ENCODE measurements around the gene SELENOW.
"Not testable (repeated sequence)": the region's sequence is repeated elsewhere in the genome, so short reads cannot be mapped to it uniquely, and the experiment has no call there.

The SELENOW gene

GRCh38 chr19:47778049-47778953 is at the start of gene SELENOW:
Gene SELENOW, plus strand, starts transcription at chr19:47778703. Its CDS starts 83 bp downstream, at chr19:47778786.
- DNase-seq: peak; percentile 92 to 96 (median 94)

DNA sequence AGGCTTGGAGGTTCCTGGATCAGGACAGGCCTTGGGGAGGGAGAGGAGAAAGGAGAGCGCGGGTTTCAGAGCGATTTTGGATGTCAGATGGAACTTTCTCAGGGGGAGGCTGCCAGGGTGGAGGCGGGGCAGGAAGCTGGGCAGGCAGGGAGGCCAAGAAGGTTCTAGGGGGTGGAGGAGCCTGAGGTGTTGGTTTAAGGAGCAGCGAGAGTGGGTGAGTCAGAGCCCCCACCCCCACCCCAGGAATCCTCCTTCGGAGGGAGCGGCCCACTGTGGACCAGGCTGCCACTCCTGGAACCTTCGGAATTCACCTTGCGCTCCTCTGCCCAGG is 49.1 kb upstream of the SELENOW start:
- DNase-seq: no peak

- peak in 2 of 3 experiments; percentile 39 to 40 for DNase-seq
These were observed 48.5 kb upstream of the SELENOW start for GRCh38 chr19:47729799-47730520.

- DNase-seq: no peak
These were observed 48.0 kb upstream of the SELENOW start for GRCh38 chr19:47730521-47730889.

DNA sequence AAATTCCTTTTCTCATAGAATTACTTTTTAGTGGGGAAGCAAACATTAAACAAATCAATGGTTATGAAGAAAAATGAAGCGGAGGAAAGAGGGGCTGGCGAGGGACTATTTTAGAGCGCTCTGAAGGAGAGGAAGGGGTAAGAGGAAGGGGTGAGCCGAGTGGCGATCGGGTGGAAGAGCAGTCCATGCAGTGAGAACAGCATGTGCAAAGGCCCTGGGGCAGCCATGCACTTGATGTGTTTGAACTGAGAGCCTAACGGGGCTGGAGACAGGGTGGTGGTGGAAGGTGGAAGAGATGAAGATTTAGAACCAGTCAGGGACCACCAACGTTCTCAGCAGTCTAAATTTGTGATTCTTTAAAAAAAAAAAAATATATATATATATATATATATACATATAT is 47.6 kb upstream of the SELENOW start:
- DNase-seq: no peak

DNA sequence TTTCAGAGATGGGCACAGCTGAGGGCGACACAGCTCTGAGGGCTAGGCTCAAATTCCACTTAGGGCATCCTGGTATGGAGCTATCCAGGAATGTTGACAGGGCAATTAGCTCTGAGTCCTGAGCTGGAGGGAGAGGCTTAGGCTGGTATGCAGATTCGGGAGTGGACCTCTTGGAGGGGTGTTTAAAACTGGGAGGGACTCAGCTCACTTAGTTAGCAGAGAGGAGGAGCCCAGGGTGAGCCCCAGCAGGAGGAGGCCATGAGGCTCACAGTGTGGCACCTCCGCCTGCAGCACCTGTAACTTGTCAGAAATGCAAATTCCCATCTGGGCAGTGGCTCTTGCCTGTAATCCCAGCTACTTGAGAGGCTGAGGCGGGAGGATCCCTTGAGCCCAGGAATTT is 43.4 kb upstream of the SELENOW start:
- no peak for DNase-seq

DNA sequence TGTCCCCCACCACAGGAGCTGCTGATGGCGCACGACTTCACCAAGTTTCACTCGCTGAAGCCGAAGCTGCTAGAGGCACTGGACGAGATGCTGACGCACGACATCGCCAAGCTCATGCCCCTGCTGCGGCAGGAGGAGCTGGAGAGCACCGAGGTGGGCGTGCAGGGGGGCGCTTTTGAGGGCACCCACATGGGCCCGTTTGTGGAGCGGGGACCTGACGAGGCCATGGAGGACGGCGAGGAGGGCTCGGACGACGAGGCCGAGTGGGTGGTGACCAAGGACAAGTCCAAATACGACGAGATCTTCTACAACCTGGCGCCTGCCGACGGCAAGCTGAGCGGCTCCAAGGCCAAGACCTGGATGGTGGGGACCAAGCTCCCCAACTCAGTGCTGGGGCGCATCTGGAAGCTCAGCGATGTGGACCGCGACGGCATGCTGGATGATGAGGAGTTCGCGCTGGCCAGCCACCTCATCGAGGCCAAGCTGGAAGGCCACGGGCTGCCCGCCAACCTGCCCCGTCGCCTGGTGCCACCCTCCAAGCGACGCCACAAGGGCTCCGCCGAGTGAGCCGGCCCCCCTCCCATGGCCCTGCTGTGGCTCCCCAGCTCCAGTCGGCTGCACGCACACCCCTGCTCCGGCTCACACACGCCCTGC is 37.5 kb upstream of the SELENOW start:
- DNase-seq: no peak

DNA sequence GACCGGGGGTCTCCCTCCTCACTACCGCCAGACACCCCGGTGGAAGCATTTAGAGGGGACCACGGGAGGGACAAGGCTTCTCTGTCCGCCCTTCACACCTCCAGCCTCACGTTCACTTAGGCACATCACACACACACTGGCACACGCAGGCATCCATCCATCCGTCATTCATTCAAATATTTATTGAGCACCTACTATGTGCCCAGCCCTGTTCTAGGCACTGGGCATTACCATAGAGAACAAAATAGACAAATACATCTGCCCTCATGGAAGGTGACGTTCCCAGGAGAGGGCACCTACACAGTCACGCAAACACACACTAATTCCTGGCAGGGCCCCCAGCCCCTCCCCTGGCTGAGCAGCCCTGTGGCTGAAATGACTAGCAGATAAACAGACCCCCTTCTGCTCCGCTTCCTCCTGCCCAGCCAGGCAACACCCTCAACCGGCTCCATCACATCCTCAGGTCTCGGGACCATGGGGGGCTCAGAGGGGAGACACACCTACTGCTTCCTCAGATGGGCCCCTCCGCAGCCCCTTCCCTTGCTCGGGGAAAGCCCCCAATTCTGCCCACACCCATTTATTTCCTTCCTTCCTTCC is 36.9 kb upstream of the SELENOW start:
- DNase-seq: no peak

DNA sequence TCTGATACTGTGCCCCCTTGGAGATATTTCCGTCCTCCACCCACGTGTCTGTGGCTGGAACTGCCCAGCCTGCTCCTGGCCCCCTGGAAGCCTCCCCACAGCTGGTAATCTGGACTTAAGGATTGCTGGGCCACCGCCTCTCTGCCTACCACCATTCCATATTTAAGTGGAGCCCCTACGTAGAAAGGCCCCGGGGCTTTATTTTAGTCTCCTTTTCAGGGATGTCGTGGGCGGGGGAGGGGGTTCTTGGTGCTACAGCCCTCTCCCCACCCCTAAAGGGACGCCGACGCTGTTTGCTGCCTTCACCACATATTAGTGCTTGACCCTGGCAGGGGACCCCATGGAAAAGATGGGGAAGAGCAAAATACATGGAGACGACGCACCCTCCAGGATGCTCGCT is 35.9 kb upstream of the SELENOW start:
- DNase-seq: no peak

GRCh38 chr19:47745010-47745901 is 33.2 kb upstream of the SELENOW start, which contains the start of gene NOP53:
Gene NOP53, plus strand, starts transcription at chr19:47745546. Its CDS starts 14 bp downstream, at chr19:47745560.
- peak; percentile 95 to 98 (median 98) for DNase-seq

GRCh38 chr19:47746129-47746528 is 32.4 kb upstream of the SELENOW start:
- not testable (repeated sequence) for DNase-seq

DNA sequence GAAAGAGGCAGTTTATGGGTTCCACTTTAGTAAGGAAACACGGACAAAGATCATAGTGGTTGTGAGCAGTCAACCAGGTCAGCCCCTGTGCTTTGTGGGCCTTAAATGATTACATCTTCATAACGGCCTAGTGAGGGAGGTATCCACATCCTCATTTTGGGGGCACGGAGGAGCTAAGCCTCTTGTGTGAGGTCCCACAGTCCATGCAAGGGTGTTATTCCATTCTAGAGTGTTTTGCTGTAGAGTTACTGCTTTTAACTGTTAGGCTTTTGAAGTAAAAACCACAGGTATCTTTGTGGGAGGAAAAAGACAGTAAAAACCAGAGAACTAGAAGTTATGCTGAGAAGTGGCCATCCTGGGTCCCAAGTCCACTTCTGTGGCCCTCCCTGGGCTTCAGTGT is 29.2 kb upstream of the SELENOW start:
- no peak for DNase-seq

GRCh38 chr19:47750752-47751151 is 27.8 kb upstream of the SELENOW start:
- DNase-seq: no peak

DNA sequence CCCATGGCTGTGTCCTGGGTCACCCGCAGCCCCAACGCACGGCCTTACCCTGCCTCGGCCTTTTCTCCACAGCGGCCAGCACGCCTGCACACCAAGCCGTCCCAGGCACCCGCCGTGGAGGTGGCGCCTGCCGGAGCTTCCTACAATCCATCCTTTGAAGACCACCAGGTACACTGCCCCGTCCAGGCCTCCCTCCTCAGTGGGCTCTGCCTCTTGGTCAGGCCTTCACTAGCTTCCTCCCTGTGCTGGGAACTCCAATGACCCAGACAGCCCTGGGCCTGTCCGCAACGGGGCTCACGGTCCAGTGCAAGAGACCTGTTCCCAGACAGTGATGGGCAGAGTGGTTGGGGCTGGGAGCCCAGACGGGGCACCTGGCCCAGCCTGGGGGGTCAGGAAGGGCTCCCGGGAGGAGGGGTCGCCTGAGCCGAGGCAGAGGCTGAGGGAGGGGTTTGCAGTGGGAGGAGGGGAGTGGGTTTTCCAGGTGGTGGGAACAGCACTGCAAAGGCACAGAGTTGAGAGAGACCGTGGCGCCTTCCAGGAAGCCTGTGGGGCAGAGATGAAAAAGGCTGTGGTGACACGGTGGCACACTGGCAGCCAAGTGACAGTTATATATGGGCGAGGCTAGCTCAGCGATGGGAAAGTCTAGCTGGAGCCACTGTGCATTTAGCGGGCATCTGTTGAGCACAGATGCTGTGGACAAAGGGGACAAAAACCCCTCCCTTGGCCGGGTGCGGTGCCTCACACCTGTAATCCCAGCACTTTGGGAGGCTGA is 25.9 kb upstream of the SELENOW start:
- DNase-seq: no peak

DNA sequence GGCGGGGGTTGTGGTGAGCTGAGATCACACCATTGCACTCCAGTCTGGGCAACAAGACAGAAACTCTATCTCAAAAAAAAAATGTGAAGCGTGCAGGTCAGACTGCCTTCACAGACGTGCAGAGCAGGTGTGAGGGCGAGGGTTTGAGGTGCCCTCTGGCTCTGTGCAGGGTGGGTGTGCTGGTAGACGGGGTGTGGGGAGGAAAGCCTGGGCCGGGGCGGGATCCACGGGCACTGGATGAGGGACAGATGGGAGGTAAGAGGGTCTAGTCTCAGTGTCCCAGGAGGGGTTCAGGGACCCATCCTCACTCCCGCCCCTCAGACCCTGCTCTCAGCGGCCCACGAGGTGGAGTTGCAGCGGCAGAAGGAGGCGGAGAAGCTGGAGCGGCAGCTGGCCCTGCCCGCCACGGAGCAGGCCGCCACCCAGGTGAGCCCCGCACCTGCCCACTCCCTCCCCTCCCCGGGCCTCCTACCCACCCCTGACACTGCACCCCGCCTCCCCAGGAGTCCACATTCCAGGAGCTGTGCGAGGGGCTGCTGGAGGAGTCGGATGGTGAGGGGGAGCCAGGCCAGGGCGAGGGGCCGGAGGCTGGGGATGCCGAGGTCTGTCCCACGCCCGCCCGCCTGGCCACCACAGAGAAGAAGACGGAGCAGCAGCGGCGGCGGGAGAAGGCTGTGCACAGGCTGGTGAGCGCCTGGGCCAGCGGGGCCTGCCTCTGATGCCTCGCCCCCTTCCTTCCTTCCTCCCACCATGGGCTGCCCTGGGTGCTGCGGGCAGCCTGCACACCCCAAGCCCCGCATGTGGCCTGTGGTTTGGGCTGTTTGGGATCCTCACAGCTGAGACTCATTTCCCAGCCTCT is 24.1 kb upstream of the SELENOW start:
- DNase-seq: no peak

- no peak for DNase-seq
These were observed 23.3 kb upstream of the SELENOW start for GRCh38 chr19:47755065-47755761.

GRCh38 chr19:47755762-47756626 is 22.5 kb upstream of the SELENOW start:
- DNase-seq: no peak

- no peak for DNase-seq
These were observed 21.9 kb upstream of the SELENOW start for GRCh38 chr19:47756627-47756929.
